ENCODE measurements around the gene ZBTB25. TPM values are rescaled to one million over a fixed set of nuclear protein-coding genes. Genes with fewer than 3 reads are reported as not detected.

The ZBTB25 gene, protein sequence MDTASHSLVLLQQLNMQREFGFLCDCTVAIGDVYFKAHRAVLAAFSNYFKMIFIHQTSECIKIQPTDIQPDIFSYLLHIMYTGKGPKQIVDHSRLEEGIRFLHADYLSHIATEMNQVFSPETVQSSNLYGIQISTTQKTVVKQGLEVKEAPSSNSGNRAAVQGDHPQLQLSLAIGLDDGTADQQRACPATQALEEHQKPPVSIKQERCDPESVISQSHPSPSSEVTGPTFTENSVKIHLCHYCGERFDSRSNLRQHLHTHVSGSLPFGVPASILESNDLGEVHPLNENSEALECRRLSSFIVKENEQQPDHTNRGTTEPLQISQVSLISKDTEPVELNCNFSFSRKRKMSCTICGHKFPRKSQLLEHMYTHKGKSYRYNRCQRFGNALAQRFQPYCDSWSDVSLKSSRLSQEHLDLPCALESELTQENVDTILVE
- 3.7 to 6.4 TPM (median 5.7 TPM) in 5 replicates for total RNA-seq (2022; extraction: Qiagen RNA extraction; ENCODE audit: low read depth)

DNA sequence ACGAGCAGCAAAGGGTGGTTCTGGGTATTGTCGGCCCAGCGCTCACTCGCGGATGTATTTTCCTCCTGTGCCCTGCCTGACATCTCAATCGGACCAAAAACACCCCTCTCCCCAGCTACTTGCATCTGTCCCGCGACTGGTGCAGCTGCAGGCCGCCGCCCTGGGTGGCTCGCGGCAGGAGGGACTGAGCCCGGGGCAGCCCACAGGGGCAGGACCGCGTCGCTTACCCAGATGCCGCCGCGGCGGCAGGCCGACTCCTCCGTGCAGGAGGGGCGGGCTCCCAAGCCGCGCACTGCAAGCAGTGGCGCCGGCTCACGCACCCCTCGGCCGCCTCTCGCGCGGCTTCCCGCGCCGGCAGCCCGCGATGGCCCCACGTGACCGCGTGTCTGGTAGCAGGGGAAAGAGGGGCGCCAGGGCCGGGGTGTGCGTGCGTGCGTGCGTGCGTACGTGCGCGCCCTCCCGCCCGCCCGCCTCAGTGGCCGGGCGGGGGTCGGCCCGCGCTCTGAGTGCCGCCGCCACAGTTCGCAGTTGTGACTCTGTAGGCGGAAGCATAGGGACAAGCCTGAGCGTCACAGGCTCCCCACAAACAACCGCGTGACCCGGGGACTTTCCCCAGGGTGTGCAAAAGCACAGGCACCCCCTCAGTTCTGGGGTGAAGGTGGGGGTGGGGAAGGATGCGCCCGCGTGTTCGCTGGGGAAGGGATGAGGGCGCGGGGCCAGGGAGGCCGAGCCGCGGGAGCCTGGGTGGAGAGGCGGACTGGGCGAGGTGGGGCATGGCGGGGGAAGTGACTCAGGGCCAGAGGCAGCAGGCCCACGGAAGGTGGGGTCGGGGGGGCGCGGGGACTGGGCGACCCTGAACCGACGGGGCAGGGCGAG lies at the start of gene ZBTB25:
Gene ZBTB25 (minus strand): TSS at position 405 of the 876 bp plus-strand sequence. CDS start 13,305 bp downstream, outside the sequence.

DNA sequence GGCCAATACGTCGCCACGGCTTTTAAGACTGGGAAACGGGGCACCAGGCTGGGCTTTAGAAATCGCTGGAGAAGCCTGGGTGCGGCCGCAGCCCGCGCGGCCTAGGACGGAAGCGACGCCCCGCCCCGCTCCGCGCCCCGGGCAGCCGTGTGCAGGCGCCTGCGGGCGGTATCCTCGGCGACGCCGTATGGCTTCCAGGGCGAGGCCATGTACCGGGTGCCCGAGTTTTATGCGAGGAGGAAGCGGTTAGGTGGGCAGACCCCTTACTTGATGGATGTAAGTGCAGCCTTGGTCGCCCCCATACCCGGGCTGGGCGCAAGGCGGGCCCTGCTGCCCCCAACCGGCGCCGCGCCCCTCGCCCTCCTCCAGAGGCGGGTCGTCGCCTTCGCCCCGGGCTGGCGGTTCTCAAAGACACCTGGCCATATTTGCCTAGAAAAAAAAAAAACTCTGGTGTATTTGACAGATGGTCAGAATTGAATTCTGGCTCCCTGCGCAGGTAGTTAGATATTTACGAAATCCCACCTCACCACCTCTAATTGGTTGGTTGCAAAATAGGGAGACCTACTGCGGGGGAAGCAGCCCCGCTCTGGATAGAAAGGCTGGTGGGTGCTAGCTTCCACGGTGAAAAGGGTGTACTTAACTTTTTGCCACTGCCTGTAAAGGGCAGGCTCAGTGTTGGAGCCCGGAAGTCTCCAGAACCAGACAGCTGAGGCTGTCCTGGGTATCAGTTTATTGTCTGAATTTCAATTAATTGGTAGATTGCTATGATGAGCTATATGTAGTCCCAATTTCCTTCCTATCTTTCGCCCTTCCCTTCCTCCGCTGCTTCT lies 46.4 kb upstream of the ZBTB25 start, which contains the start of gene PPP1R36:
Gene PPP1R36 (plus strand): TSS at position 171 of the 830 bp plus-strand sequence. CDS start 37 bp downstream, at position 208.

DNA sequence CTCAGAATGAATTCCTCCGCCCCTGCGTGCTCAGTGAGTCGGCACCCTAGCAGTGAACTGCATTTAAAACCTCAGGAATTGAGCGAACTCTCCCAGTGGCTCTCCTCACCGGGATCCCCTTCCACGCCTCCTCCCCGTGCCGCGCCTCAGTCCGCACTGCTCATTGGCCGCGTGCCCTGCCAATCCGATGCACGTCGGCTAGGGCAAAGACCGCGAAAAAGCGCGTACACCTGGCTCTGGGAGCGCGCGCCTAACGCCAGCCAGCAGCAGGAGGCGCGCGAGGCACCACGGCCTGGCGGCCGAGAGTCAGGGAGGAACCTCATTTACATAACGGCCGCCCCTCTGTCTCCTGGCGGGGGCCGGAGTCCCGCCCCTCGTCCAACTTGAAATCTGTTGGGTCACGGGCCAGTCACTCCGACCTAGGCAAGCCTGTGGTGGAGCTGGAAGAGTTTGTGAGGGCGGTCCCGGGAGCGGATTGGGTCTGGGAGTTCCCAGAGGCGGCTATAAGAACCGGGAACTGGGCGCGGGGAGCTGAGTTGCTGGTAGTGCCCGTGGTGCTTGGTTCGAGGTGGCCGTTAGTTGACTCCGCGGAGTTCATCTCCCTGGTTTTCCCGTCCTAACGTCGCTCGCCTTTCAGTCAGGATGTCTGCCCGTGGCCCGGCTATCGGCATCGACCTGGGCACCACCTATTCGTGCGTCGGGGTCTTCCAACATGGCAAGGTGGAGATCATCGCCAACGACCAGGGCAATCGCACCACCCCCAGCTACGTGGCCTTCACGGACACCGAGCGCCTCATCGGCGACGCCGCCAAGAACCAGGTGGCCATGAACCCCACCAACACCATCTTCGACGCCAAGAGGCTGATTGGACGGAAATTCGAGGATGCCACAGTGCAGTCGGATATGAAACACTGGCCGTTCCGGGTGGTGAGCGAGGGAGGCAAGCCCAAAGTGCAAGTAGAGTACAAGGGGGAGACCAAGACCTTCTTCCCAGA lies 36.9 kb upstream of the ZBTB25 start, which contains the start of gene HSPA2:
Gene HSPA2 (plus strand): TSS at position 534 of the 995 bp plus-strand sequence. CDS start 109 bp downstream, at position 643.

DNA sequence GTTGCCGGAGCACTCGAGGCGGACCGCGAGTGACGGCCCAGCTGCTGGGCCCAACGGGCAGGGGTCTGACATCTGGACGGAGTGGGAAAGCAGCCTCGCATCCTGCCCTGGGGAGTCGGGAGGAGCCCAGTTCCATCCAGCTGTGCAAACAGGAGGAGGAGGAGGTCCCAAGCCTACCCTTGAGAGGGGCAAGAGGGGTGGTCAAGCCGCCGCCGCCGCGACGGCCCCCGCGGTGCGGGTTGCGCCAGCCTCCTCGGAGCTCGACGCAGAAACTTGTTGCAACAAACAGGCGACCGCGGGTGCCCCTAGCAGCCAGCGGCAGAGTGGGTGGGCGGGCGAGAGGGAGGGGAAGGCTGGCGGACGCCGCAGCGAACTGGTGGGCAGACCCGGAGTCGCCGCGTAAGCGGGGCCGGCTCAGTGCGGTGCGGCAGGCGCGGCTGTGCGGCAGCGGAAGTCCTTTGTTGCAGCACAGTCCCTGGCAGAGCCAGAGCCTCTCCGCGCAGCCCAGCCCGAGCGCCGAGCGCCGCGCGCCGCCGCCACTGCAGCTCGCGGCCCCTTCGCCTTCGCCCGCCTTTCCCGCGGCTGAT lies 765 bp upstream of the ZBTB25 start, which contains the start of gene ZBTB1:
Gene ZBTB1 (plus strand): TSS at position 461 of the 587 bp plus-strand sequence. CDS start 16,735 bp downstream, outside the sequence.

DNA sequence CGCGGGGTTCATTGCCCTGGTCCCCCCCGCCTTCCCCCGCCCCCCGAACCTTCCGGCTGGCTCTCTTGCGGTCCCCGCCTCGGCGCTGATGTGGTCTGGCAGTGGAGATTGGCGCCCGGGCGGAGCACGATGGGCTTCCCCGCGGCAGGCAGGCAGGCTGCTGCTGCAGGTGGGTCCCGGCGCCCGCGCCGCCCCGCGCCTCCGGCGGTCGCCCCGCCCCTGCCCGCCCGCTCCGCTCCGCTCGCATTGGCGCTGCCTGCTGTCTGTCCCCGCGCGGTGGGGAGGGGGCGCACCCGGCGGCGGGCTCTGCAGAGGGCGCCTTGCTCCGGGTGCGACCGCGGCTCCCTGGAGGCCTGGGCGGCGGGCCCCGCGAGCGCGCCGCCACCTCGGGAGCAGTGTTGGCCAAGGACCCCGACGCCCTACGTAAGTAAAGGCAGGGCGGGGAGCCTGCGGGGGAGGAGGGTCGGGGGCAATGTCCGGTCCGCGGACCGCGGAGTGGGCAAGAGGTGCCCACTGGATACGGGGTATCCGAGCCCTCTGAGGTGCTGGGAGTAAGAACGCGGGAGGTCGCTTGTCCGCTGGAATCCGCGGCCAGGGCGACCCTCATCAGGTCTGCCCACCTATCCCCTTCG lies 38.3 kb downstream of the ZBTB25 start, which contains the start of gene AKAP5:
Gene AKAP5 (plus strand): TSS at position 309 of the 632 bp plus-strand sequence. CDS start 2,896 bp downstream, outside the sequence.

Other genes starting within 250 kb of the ZBTB25 start
- gene ESR2, start 209.5 kb downstream of the ZBTB25 start, total RNA-seq (2022; extraction: Qiagen RNA extraction; ENCODE audit: low read depth), result 0.09 to 0.29 TPM (median 0.13 TPM) in 4 of 5 replicates, not detected in the other
- gene MTHFD1, start 115.5 kb downstream of the ZBTB25 start, total RNA-seq (2022; extraction: Qiagen RNA extraction; ENCODE audit: low read depth), result 104 to 116 TPM (median 115 TPM) in 5 replicates
- gene AKAP5, start 38.3 kb downstream of the ZBTB25 start, total RNA-seq (2022; extraction: Qiagen RNA extraction; ENCODE audit: low read depth), result 0.30 to 0.50 TPM (median 0.37 TPM) in 5 replicates
- 21.1 to 23.4 TPM (median 23.1 TPM) in 5 replicates for gene ZBTB1, start 932 bp upstream of the ZBTB25 start, total RNA-seq (2022; extraction: Qiagen RNA extraction; ENCODE audit: low read depth)
- gene HSPA2, start 36.9 kb upstream of the ZBTB25 start, total RNA-seq (2022; extraction: Qiagen RNA extraction; ENCODE audit: low read depth), result 34.1 to 40.2 TPM (median 36.5 TPM) in 5 replicates
- 0.15 to 0.65 TPM (median 0.29 TPM) in 5 replicates for gene PPP1R36, start 46.1 kb upstream of the ZBTB25 start, total RNA-seq (2022; extraction: Qiagen RNA extraction; ENCODE audit: low read depth)
- gene PLEKHG3, start 200.6 kb upstream of the ZBTB25 start, total RNA-seq (2022; extraction: Qiagen RNA extraction; ENCODE audit: low read depth), result 21.0 to 34.4 TPM (median 31.7 TPM) in 5 replicates